Ovary (tissue), 9 donors: ENCODE measurements around the gene CWC22. TPM values are rescaled to one million over a fixed set of nuclear protein-coding genes. Genes with fewer than 3 reads are reported as not detected.
"Not testable (repeated sequence)": the region's sequence is repeated elsewhere in the genome, so short reads cannot be mapped to it uniquely, and the experiment has no call there.

Source experiments
- DNase-seq, 5 donors: peaks; one replicate each; pipeline ENCODE4 v3.0.0-alpha.2; 2019 to 2020
- H3K27ac ChIP-seq, 2 donors: fragments of 200-600 bp; one replicate each; pipeline versions ENCODE4 v1.5.1 to v1.8.0; 2019 to 2022
- H3K27me3 ChIP-seq: fragments of 200-600 bp; one replicate; pipeline ENCODE4 v1.8.0; 2022
- H3K36me3 ChIP-seq: fragments of 200-600 bp; sonication (generic); one replicate; pipeline ENCODE4 v1.5.1; 2019
- H3K4me1 ChIP-seq: one replicate; pipeline ENCODE4 v1.8.1; 2013; ENCODE audit warnings: mild to moderate bottlenecking, moderate library complexity; ENCODE audit not compliant: insufficient read depth
- H3K4me3 ChIP-seq: fragments of 200-600 bp; sonication (generic); one replicate; pipeline ENCODE4 v1.5.1; 2017
- H3K9me3 ChIP-seq, 2 donors: fragments of 200-600 bp in 1 of 2; sonication (generic) in 1 of 2; one replicate each; pipeline versions ENCODE4 v1.5.1 to v1.8.1; 2013 to 2019; ENCODE audit warnings: mild to moderate bottlenecking in 1 of 2, moderate library complexity in 1 of 2
- EP300 ChIP-seq: sonication (generic); formaldehyde crosslinking; IDR thresholded peaks from one replicate; pipeline ENCODE4 v1.6.1; 2017; ENCODE audit warnings: antibody characterized with exemption
- POLR2A ChIP-seq: fragments of 450-650 bp; IDR thresholded peaks from one replicate; pipeline ENCODE4 v1.6.1; 2017; ENCODE audit warnings: antibody characterized with exemption, mild to moderate bottlenecking, moderate library complexity
- WGBS, 3 donors: extraction: QIAGEN DNeasy Blood & Tissue Kit in 1 of 3; methylation state at CpG; one replicate each; pipeline versions ENCODE4 v1.1.5 to v1.1.7; 2013 to 2017; 5-methylcytosine and 5-hydroxymethylcytosine counted together
- intact Hi-C, 4 donors: fragments of 100-400 bp; cut with DNase I; formaldehyde crosslinking; loops; one replicate each; pipeline versions ENCODE4 v1.11.0 to v1.15.1; 2022 to 2023
- polyA plus RNA-seq, 2 donors: library from polyadenylated mRNA; stranded (reverse); fragments of 200-250 nt in 1 of 2; fragments of 350-450 nt in 1 of 2; fragmentation: Illumina TruSeq in 1 of 2; extraction: RNeasy Lipid Tissue Mini Kit (QIAGEN cat#74804) in 1 of 2; gene quantifications; one replicate each; pipeline ENCODE4 v1.2.3, GENCODE V29; 2013 to 2014
- total RNA-seq, 7 donors: library from RNA; depleted of rRNA in 2 of 7; stranded (reverse); fragments of >200 nt in 2 of 7; fragmentation: NEBNext Ultra II Directional in 3 of 7; extraction: Animal tissue kit (Norgen Biotek cat#: 25700) in 3 of 7; gene quantifications; one replicate each; pipeline versions ENCODE4 v1.1.0 to v1.2.4, GENCODE V29; 2016 to 2023
- TF ChIP-seq, protein P1 (sequence below), 3 donors: fragments of 450-650 bp in 2 of 3; fragments of 200-600 bp in 1 of 3; IDR thresholded peaks; one replicate each; pipeline versions ENCODE4 v1.5.1 to v1.8.0; 2016 to 2022; ENCODE audit warnings: antibody characterized with exemption in 3 of 3, mild to moderate bottlenecking in 1 of 3
- donor health status: DM: no; HTN: no; CAD: no; lungs with moderate emphysema.
- donor health status: DM: no; HTN: no; CAD: no.
- donor health status: Bipolar disorder and iron deficiency.
- donor health status: DM: yes; HTN: yes; CAD: no.
- donor health status: DM: no; HTN: no; CAD: no.
- donor health status: DM: yes; HTN: yes; CAD: no.

The CWC22 gene
- total and polyA plus RNA-seq, 9 donors: 14.9 to 25.2 (median 20.2) TPM

DNA sequence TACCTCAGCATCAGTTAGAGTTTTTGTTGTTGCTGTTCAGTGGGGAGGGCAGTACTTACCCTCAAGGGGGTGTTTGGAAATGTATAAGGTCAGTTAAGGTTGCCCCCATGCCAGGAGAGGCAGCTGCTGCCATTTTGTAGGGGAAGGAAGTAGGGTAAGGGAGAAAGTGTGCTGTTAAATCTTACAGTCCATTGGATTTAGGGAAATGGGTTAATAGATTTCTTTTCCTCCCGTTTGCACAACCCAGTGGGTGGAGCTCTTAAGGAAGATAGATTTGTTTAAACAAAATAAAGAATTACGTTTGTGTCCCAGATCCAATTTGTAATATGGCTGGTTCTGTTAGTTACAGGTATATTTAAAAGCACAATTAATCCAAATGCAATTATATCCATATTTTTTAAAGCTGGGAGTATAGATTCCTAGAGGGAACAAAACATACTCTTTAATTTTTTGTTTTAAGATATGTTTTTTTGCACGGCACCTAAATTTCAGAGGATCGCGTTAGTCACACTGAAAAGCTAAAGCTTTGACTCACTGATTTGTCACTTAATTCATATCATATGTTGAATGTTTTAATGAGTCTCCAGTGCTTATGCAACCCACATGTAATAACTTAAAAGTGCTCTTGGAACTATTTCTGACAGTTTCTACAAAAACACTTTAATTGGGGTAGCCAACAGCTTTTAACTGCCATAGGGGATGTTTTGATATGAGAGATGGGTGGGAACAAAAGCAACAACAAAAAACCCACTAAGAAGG lies 9.0 kb upstream of the CWC22 start:
- no peak overlapping the region for H3K27ac ChIP-seq
- 43 to 50% (median 44%) methylated on average over 5 of the region's 5 CpGs for WGBS, 3 donors

DNA sequence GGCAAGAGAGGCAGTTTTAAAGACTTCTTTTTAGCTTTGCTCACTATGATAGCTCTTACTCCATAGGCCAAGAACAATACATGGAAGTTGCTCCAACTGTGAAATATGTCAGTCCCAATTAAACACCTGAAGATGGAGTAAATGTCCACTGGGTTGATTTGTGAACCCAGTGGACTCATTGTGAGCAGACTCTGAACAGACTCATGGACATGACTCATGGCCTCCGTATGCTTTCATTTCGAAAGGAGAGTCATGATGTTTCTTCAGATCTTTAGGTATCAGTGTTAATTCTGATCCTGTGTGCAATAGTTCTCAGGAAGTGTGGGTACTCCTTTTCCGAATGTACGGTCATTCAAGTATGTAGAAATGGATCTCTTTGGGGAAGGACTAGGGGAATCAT lies 5.4 kb upstream of the CWC22 start:
- intact Hi-C loops: no loop called here
- H3K27me3 ChIP-seq: no peaks in the 10 kb centered on the region
- H3K4me3 ChIP-seq: no peak overlapping the region
- no peak overlapping the region for H3K27ac ChIP-seq
- H3K4me1 ChIP-seq: no peaks in the 10 kb centered on the region
- H3K36me3 ChIP-seq: no peaks in the 10 kb centered on the region
- WGBS, 3 donors: 89 to 94% (median 92%) methylated on average over 4 of the region's 4 CpGs
- TF ChIP-seq POLR2A: no peak
- DNase-seq: no peak
- no peaks in the 10 kb centered on the region for H3K9me3 ChIP-seq

More for the DNA sequence above, 9.0 kb upstream of the CWC22 start:
- TF ChIP-seq, protein P1, sequence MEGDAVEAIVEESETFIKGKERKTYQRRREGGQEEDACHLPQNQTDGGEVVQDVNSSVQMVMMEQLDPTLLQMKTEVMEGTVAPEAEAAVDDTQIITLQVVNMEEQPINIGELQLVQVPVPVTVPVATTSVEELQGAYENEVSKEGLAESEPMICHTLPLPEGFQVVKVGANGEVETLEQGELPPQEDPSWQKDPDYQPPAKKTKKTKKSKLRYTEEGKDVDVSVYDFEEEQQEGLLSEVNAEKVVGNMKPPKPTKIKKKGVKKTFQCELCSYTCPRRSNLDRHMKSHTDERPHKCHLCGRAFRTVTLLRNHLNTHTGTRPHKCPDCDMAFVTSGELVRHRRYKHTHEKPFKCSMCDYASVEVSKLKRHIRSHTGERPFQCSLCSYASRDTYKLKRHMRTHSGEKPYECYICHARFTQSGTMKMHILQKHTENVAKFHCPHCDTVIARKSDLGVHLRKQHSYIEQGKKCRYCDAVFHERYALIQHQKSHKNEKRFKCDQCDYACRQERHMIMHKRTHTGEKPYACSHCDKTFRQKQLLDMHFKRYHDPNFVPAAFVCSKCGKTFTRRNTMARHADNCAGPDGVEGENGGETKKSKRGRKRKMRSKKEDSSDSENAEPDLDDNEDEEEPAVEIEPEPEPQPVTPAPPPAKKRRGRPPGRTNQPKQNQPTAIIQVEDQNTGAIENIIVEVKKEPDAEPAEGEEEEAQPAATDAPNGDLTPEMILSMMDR (IDR thresholded peaks at IDR 0.05): no peak
- TF ChIP-seq EP300: no peak
- TF ChIP-seq POLR2A: no peak
- Histone ChIP-seq H3K4me1 (no peaks in the 10 kb centered on the region), H3K27me3 (no peaks in the 10 kb centered on the region), H3K36me3 (no peaks in the 10 kb centered on the region), H3K9me3 (no peaks in the 10 kb centered on the region), H3K4me3 (no peak overlapping the region)
- no peak for DNase-seq
- intact Hi-C loops: no loop called here

DNA sequence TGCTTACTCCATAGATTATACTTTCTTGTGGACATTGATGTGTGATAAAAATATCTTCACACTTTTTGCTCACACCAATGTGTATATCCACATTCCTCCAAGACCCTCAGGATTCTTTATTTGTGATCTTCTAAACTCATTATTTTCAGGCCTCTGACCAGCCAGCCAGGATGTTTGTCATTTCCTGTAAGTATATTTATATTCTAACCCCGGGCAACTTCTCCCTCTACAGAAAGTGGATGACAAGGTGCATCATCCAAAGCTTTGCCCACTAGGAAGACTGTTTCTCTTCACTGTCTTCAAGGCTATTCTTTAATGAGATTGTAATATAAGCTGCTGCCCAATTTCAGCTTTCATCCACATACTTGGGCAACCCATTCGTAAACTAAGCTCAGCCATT lies 3.6 kb upstream of the CWC22 start:
- no peak overlapping the region for H3K27ac ChIP-seq
- DNase-seq: no peak
- H3K27me3 ChIP-seq: no peaks in the 10 kb centered on the region
- no peak overlapping the region for H3K4me3 ChIP-seq
- no peaks in the 10 kb centered on the region for H3K36me3 ChIP-seq
- intact Hi-C loops: no loop called here
- WGBS, 3 donors: 81 to 84% (median 82%) methylated on average over 2 of the region's 2 CpGs
- peaks cover 1% of the 10 kb centered on the region for H3K4me1 ChIP-seq
- no peaks in the 10 kb centered on the region for H3K9me3 ChIP-seq
- TF ChIP-seq, protein P1 (IDR thresholded peaks at IDR 0.05): no peak
- no peak for TF ChIP-seq POLR2A
- TF ChIP-seq EP300: no peak

DNA sequence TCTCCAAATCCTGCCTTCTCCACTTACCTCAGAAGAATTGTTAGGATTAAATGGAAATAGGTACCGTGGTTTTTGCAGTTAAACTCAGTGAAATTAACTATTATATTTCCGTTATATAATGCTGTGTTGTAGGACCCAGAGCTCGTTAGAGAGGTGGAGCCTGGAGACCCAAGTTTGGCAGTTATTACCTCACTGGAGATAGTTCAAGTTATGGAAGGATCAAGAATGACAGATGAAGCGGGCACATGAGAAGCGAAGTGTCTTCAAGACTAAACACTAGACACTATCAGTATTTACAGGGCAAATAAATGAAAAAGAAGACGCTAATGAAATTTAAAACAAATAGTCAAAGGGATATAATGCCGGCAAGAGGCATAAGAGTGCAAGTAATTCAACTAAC lies 866 bp downstream of the CWC22 start:
- H3K4me1 ChIP-seq: peaks cover 5% of the 10 kb centered on the region
- TF ChIP-seq EP300 (no peak), POLR2A (no peak)
- H3K9me3 ChIP-seq: no peaks in the 10 kb centered on the region
- peak overlapping the region; percentile 64 to 84 for H3K27ac ChIP-seq
- intact Hi-C loops: no loop called here
- WGBS, 3 donors: 6 to 9% (median 6%) methylated on average over 7 of the region's 7 CpGs
- H3K4me3 ChIP-seq: peak overlapping the region; percentile 71
- H3K27me3 ChIP-seq: no peaks in the 10 kb centered on the region
- H3K36me3 ChIP-seq: no peaks in the 10 kb centered on the region
- no peak for DNase-seq

DNA sequence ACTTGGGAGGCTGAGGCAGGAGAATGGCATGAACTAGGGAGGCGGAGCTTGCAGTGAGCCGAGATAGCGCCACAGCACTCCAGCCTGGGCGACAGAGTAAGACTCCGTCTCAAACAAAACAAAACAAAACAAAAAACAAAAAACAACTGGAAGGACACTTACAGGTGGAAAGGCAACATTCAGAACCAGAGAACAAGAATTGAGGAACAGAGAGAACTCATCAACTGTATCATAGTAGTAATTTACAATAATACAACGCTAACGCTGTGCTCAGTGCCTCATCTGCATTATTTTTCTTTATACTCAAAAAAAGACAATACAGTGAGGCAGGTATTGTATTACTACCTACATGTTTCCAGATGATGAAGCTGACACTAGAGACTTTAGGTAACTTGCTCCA lies 1.6 kb downstream of the CWC22 start:
- WGBS, 3 donors: 95% methylated on average over 7 of the region's 7 CpGs
- intact Hi-C loops, DNase-seq, H3K27me3 ChIP-seq, H3K4me1 ChIP-seq, H3K9me3 ChIP-seq, H3K27ac ChIP-seq, H3K4me3 ChIP-seq, H3K36me3 ChIP-seq: not testable (repeated sequence)

DNA sequence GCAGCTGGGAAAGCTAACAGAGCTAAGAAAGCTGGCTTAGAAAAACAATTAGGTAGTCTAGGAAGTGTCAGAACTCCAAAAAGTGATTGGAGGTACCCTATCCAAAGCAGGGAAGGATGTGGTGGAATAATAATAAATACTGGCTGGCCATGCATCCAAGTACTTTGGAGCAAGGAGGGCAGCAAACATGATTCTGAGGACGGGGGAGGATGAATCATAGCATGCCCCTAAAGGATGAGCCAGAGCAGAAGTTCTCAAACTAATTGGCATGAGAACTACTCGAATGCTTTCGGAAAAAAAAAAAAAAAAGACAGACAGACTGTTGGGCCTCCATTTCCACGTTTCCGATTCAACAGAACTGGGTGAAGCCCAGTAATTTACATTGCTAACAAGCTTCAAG lies 2.4 kb downstream of the CWC22 start:
- Histone ChIP-seq H3K9me3 (no peaks in the 10 kb centered on the region), H3K27me3 (no peaks in the 10 kb centered on the region), H3K27ac (no peak overlapping the region), H3K4me1 (peaks cover 6% of the 10 kb centered on the region), H3K36me3 (no peaks in the 10 kb centered on the region), H3K4me3 (no peak overlapping the region)
- no peak for DNase-seq
- intact Hi-C loops: no loop called here
- no peak for TF ChIP-seq EP300
- TF ChIP-seq, protein P1 (IDR thresholded peaks at IDR 0.05): no peak
- no peak for TF ChIP-seq POLR2A
- WGBS, 3 donors: 83 to 89% (median 84%) methylated on average over 5 of the region's 5 CpGs
